Body of pancreas (tissue), 4 donors: ENCODE data around the gene PHACTR3.

Experiments used
- CTCF ChIP-seq, 7 experiments: fragments of 450-650 bp in 4 of 7; fragments of 200-600 bp in 3 of 7; sonication (generic) in 3 of 7; IDR thresholded peaks; one replicate each; pipeline ENCODE4 v1.5.1; 2016 to 2019; ENCODE audit warnings: antibody characterized with exemption in 7 of 7
- POLR2A ChIP-seq, 3 donors: fragments of 450-650 bp; IDR thresholded peaks; one replicate each; pipeline ENCODE4 v1.6.1; 2016; ENCODE audit warnings: antibody characterized with exemption in 3 of 3, mild to moderate bottlenecking in 2 of 3

DNA sequence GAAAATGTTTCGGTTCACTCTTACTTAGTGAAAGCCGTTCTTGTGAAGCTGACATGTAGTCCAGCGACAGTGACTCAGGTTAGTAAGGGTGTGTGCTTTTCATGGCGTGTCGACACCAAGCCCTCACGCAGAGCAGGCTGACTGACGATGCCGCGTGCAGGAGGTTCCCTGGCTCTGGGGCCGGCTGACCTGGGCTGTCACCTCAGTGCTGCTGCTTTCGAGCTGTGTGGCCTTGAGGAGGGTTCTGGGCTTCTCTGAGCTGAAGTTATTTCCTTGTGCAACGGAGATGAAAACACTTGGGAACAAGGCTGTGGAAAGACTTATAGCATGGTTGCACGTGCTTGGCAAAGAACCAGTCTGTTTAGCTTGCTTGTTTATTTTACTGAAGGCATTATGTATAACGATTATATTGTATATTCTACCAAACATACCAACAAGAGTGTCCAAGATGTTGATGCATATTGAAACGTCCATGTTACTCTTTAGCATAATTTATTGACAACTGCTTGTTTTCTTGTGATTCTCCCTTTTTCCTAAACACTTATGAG is 59.2 kb downstream of the PHACTR3 start:
- TF ChIP-seq CTCF (IDR thresholded peaks at IDR 0.05) (no peak), POLR2A (IDR thresholded peaks at IDR 0.05) (no peak)
